HG02938 (cell line): Measurements from ENCODE around the gene PHF19.
A peak's percentile ranks its signal among the peaks of the same experiment; 100 is the strongest.

Experiments used
- ATAC-seq: cut with Tn5 transposase; IDR thresholded peaks from one replicate; pipeline ENCODE4 v1.9.1; 2021; ENCODE audit warnings: mild to moderate bottlenecking, moderate library complexity; ENCODE audit not compliant: unreplicated experiment

PHF19 gene

DNA sequence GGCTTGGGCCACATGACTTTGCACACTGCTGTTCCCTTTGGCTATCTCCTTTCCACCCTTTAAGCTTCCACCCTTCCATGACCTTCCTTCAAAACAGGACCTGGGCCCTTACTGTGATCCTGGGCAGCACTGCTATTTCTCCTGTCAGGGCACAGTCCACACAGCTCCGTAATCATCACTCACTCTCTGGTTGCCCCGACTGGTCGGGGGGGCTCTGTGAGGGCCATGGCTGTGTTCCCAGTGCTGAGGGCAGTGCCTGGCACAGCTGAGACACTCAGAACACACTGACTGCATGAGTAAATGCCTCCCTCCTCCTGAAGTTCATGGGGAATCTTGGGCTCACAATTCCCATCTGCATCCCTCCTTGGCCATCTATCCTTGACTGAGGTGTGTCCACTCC, 37.4 kb upstream of the PHF19 start:
- ATAC-seq = no peak

DNA sequence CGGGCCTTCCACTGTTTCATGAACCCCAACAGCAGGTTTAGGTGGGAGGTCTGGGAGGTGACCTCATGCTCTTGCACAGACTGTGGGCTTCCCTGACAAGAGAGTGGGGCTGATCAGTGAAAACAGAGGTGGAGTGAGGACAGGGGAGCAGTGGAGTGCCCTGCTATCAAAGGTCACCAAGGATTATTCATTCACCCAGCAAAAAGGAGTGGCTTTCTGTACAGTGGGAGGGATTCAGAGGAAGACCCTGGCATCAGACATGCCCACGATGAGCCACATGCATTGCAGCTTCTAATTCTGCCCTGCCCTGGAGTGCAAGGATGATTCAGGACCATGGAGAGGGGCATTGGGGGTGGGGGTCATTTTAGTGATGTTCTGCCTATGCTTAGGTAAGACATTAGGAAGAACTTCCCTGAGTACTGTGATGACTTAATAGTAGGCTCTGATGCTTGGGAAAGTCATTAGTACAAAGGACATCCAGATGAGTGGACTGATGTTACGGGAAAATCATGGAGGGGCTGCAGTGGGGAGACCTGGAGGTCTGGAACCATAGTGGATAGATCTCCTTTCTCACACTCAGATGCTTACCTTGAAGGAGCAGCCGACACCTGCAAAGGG, 36.8 kb upstream of the PHF19 start:
- ATAC-seq = no peak

DNA sequence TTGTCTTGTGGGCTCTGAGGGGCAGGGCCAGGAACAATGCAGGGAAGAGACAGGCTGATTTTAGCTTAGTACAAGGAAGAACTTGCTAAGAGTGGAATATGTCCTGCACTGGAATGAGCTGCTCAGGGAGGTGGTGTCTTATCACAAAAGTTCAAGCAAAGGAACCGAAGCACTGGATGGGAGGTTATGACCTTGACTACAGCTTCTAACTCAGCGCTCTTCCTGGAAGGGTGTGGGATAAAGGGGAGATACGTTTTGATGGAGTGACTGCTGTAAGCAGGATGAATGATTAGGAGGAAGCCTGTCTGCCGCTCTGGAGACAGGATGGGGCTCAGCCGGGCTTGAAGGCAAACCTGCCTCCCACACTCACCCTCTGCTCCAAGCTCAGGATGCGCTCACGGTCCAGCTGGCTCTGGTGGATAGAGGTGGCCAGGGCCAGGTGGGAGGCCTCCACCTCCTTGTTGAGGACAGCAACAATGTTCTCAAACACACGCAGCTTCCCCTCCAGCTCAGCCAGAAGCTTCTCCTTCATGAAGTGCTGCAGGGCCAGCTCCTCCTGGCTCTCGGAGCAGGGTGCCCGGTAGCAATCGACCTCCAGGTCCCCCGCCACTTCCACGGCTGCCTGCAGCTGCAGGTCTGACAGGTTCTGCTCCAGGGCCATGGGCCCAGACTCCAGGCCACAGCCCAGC, 36.1 kb upstream of the PHF19 start:
- ATAC-seq = no peak

DNA sequence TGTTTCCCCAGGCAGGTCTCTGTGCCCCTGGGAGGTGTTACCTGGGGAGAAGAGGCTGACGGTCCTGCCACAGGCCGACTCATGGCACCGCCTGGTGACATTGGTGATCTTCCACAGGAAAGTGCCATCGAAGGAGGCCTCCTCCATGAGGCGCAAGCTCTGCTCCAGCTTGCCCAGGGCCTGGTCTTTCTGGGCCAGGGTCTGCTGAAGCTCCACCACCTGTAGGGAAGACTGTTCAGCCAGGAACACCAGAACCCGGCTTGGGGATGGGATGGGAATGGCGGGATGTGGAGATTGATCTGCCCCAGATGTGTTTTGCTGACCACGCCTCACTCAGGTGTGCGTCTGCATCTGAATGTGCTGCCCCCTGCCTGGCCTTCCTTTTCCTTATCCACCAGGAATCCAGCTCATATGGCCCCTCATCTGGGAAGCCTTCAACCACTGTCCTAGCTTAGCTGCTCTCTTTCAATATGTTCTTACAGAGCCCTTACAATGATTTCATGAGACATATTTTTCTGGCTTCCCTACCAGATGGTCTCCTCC, 34.4 kb upstream of the PHF19 start:
- ATAC-seq = no peak

DNA sequence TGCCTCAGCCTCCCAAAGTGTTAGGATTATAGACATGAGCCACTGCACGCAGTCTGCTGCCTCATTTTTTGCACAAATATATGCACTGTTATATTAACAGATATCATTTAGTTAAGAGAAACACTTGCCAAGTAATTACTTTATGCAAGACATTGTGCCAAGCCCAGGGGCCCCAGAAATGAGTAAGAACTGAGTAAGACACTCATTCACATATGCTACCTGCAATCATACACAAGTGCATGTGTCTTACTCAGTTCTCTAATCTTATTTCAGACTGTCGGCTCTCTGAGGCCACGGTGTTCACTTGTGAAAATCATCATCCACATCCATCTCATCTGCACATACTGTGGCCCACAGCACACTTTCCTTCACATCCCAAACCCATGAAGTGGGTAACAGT, 33.7 kb upstream of the PHF19 start:
- no peak for ATAC-seq

DNA sequence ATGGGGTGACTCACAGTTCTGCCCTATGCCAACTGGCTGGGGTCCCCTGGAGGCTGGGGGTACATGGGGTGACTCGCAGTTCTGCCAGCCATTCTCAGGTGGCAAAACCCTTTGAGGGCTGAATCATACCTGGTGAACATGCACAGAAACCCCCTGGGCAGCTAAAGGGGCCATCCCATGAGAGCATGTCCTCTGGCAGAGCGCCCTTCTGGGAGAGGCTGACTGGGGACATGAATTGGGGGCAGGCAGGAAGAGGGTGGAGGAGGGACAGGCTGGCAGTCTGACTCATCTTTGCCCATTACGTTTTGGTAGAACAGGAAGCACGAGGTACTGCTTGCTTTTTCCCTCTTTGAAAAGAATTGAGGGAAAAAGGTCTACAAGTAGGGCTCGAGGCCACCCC, 32.9 kb upstream of the PHF19 start:
- ATAC-seq = no peak

DNA sequence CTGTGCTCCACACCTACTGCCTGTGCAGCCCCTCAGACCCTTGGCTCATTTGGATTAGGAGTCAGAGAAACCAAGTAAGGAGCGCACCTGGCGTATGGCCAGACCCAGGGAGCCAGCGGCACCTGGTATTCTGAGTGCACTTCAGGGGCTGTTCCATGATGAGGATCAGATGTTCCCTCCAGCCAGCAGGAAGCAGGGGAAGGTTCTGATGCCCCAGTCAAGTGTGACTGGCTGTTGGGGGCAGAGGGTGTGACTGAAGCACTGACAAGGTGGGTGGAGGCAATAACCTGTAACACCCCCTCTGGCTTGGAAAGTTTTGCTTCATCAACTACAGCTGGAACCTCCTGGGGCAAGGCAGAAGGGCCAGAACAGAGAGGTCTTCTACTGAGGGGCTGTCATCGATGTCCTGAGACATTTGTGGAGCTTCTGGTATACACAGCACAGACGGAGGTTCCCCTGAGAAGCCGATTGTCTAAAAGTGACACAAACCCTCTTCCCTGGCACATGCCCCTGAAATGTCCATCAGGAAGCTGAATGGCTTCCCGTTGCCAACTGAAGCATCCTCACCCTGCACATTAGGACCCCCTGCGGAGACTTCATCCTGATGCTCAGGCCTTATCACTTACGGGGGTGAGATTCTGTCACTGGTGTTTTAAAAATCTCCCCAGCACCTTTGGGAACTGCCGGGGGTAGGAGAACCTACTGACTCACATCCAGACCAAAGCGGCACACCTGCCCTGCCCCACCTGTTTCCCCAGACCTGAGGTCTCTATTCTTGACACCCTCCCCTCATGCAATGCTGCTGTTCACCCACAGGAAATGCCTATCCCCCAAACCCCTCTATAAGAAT, 28.6 kb upstream of the PHF19 start:
- ATAC-seq = no peak

DNA sequence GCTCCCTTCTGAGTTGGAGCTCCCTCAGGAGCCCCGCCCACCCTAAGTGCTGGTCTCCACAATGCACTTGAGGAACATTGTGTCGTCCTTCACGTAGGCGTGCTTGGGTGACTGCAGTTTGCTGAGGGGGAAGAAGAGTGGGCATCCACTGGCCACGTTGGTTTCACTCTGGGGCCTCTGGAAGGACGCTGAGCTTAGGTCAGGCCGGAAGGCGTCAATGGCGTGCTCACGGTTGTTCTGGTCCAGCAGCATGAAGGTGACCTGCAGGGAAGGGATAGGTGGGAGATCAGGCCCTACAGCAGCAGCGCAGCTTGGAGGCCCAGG, 28.0 kb upstream of the PHF19 start:
- ATAC-seq = no peak

DNA sequence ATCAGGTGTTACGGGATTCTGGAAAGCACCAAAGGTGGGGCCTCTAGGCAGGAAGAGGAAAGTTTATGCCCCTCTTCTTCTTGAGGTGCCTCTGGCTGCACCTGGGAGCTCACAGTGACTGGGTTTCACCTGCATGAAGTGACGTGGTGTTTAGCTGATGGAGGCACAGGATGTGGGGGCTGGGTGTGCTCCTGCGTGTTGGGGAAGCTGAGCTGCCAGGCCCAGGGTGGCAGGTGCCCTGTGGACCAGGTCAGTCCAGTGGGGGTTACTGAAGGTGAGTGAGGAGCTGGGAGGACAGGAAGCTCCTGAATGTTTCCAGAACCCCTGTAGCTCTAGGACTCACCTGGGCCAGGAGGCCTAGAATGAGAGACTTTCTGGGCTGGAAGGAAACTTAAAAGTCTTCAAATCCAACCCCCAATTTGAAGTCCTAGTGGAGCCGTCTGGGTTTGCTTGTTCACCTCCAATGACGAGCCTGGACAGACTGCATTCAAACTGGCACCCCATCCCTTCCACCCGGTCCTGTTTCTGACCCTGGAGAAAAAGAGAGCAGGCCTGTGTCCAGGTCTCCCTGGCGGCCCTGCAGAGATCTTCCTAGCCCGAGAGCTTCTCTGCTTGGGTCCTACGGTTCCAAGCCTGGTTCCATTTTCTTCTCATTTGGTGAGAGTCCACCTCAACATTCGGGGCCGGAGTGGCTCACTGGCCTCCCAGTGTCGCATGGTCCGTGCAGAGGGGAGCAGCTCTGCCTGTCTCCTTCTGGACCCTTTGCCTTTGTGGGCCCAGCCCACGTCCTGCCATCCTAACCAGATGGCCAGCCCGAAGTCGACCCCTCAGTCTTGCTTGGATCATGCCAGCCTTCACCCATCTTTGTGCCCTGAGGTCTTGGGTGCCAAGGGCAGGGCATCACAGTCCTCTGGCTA, 27.3 kb upstream of the PHF19 start:
- ATAC-seq = no peak

DNA sequence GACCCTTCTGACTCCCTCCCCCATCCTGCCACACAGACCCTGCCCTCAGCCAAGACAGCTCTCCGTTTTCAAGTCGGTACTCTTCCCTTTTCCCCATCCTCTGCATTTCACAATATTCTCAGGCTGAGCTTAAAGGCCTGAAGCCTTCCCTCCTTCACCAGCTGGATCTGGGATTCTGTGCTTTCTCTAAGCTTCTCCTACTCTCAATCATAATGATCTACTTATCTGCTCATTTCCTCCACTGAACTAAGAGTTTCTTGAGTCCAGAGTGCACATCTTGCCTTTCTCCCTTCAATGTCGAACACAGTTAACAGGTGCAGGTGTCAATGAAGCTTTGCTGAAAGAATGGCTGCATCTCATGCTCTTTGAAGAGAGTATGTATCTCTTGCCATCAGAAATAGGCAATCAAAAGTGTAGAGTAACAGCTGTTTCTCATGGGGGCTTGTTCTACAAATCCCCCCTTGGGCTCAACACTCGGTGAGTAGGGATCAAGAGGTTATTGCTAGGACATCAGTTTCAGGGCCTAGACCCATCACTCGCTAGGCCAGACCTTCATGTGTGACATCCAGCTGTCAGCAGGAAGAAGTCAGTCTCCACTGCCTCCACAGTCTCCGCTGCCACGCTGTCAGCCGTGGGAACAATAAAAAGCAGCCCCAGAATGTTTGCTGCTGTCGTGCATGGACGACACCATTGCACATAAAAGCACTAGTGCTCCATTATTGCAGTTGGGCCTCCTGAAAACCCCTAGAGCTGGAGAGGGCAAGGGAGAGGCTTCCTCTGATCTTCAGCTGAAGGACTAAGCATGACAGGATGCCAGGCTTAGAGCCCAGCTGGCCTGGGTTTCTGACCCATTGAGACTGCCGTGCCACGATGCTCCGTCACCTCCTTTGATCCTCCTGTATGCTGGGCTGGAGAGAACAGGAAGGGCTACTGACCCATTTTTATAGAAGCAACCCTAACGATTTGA, 25.9 kb upstream of the PHF19 start:
- no peak for ATAC-seq

DNA sequence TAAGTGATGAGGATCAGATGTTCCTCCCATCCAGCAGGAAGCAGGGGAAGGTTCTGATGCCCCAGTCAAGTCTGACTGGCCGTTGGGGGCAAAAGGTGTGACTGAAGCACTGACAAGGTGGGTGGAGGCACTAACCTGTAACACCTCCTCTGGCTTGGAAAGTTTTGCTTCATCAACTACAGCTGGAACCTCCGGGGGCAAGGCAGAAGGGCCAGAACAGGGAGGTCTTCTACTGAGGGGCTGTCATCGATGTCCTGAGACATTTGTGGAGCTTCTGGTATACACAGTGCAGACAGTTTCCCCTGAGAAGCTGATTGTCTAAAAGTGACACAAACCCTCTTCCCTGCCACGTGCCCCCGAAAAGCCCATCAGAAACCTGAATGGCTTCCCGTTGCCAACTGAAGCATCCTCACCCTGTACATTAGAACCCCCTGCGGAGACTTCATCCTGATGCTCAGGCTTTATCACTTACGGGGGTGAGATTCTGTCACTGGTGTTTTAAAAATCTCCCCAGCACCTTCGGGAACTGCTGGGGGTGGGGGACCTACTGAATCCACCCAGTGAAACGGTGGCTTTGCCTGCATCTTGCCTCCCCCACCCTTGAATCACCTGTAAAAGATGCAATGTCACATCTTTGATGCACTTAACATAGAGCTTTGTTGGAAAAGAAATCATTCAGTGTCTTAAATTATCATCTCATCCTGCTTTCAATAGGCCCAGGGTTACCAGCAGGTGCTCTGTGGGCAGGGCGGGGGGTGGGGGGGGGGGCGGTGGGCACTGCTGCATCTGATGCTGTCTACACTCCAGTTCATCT, 25.0 kb upstream of the PHF19 start:
- ATAC-seq = no peak

DNA sequence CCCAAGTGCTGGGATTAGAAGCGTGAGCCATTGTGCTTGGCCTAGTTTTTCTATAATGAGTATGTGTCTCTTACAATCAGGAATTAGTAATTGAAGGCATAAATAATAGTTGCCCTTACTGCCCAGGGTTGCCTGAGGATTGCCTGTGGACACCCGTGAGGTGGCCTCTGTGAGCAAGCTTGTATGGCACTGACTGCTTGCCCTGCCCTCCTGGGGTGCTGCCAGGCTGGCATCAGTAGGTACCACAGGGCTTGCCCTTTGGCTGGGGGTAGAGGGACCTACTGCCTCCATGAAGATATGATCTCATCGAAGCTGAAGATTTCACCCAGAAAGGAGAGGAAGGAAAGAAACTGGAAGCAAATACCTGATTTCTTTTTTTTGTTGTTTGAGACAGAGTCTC, 23.8 kb upstream of the PHF19 start:
- no peak for ATAC-seq

DNA sequence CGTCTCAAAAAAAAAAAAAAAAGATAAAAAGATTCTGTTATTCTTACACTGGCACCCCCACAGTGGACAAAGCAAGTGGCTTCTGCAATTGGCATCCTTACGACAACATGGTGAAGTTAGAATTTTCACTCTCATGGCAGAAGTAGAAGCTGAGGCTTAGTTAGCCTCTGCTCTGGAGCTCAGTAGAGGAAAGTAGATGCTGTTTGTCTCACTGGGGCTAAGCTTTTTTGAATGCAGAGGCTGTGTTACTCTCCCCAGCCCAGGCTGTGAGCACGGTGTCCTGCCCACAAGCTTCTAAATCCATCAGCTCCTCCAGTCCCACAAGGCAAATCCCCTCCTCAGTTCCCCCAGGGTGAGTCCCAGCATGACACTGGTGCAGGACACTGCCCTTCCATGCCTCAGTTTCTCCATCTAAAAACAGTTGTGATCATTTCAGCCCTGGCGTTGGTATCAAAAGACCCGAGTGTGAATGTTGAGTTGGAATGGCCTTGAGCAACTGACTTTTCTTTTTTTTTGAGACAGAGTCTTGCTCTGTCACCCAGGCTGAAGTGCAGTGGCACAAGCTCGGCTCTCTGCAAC, 22.6 kb upstream of the PHF19 start:
- ATAC-seq = no peak

DNA sequence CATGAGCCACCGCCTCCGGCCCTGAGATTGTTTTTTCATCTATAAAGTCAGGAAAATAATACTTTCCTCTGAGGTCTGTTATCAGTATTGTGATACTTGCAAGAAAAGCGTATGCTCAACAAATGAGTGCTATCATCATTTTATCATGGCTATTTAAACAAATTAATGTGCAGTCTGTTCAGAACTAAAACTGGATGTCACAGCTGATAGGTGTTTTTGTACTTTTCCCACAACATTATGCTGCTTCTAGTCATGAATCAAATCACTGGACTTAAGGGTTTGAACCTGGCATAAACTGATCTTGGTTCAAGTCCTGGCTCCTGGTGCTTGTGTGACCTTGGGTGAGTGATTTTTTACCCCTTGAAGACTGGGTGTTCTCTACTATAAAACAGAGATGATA, 21.4 kb upstream of the PHF19 start:
- no peak for ATAC-seq

DNA sequence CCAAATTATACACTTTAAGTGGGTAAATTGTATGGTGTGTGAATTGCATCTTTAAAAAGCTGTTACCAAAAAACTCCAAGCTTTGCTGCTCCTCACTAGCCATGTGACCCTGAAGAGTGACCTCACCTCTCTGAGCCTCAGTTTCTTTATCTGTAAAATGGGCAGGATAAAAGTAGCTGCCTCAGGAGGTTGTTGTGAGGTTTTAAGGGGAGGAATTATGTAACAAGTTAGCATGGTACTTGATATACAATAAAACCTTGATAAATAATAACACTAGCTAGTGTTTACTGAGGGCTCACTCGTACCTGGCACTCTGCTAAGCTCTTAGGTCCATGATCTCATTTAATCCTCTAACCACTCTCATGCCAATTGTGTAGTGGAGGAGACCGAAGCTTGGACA, 19.0 kb upstream of the PHF19 start:
- no peak for ATAC-seq

DNA sequence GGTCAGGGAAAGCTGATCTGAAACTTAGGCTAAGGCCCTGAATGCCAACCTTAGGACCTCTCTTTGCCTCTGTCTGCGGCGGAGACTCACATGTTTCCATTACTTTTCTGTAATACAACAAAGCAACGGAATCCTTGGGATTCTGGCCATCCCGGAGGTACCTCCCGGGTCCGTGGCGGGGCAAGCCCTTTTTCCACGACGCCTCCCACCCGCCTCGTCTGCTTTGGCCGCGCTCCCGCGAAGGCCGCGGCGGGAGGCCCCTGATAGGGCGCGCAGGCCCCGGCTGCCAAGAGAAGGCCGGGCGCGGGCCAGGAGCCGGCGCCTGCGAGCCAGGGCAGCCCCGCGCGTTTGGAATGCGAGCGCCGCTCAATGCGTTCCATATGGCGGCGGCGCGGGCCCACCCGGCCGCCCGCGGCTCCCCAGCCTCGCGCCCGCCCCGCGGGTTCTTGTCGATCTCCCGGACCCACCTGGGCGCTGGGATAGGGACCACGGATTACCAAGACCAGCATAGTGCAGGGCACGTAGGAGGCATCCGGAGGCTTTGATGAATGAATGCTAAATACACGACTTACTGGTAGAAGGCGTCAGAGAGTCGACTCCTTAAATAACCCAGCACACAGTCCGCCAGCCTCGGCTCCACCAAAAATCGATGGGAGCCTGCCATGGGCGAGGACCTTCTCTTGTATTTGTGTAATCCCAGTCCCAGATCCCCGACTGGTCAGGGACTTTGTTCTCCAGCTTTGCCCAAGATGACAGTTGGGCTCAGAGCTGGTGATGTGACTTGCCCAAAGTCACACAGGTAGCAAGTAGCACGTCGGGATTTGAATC, 17.5 kb upstream of the PHF19 start:
- ATAC-seq = no peak

DNA sequence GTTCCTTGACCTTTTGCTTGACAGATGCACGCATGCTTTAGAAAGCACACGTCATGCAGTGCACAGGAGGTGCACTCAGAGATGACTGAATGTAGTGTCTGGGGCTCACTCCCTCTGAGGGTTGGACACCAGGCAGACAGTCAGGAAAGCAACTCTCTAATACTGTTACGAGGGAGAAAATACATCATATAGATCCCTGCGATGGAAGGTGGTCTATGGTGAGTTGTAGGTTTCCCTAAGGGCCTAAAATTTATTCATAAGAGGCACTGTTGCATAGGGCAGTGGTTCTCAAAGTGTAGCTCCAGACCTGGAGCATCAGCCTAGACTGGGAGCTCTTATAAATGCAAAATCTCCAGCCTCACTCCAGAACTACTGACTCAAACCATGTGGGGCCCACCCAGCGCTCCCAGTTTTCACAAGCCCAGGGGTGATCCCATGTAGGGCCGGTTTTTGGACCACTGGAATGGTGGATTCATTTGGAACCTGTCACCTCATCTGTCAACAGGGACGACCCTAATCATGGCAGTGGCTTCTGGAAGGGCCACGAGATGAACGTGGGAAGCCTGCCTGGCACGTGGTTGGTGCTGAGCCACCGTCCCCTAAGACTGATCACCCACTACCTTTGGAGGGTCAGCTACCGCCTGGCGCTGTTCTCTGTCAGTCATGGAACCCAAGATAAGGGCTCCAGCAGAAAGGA, 16.8 kb upstream of the PHF19 start:
- peak; percentile 25 for ATAC-seq
